Right renal cortex interstitium (tissue), 3 donors: ENCODE measurements around the gene MAP3K14. TPM values are rescaled to one million over a fixed set of nuclear protein-coding genes. Genes with fewer than 3 reads are reported as not detected.
"Not testable (repeated sequence)": the region's sequence is repeated elsewhere in the genome, so short reads cannot be mapped to it uniquely, and the experiment has no call there.

Experiments
- DNase-seq, 3 donors: peaks; one replicate each; pipeline ENCODE4 v3.0.0-alpha.2; 2013; ENCODE audit warnings: low read depth in 3 of 3, low spot score in 2 of 3
- polyA plus RNA-seq, 3 donors: library from polyadenylated mRNA; unstranded; fragments of 120-200 nt; gene quantifications; one replicate each; pipeline ENCODE4 v1.2.1, GENCODE V29; 2013; ENCODE audit not compliant: insufficient read length in 3 of 3

Gene MAP3K14
- polyA plus RNA-seq, 3 donors, result 4.3 to 5.4 (median 4.9) TPM

- DNase-seq, result no peak
These were observed 14.1 kb downstream of the MAP3K14 start for GRCh38 chr17:45302649-45303173.

GRCh38 chr17:45302220-45302619 lies 14.6 kb downstream of the MAP3K14 start:
- not testable (repeated sequence) for DNase-seq

GRCh38 chr17:45301674-45302073 lies 15.1 kb downstream of the MAP3K14 start:
- no peak for DNase-seq

- DNase-seq, result no peak
These were observed 16.6 kb downstream of the MAP3K14 start for GRCh38 chr17:45300060-45300751.

- no peak for DNase-seq
These were observed 17.5 kb downstream of the MAP3K14 start for GRCh38 chr17:45299361-45299760.

GRCh38 chr17:45298546-45299285 lies 18.1 kb downstream of the MAP3K14 start:
- DNase-seq, result no peak

GRCh38 chr17:45296833-45297124 lies 20.0 kb downstream of the MAP3K14 start:
- no peak for DNase-seq

GRCh38 chr17:45296003-45296832 lies 20.6 kb downstream of the MAP3K14 start:
- DNase-seq, result no peak

- no peak for DNase-seq
These were observed 22.3 kb downstream of the MAP3K14 start for GRCh38 chr17:45294506-45294905.

GRCh38 chr17:45293413-45294211 lies 23.2 kb downstream of the MAP3K14 start:
- no peak for DNase-seq

GRCh38 chr17:45292696-45293412 lies 24.0 kb downstream of the MAP3K14 start:
- DNase-seq, result no peak

- DNase-seq, result no peak
These were observed 25.5 kb downstream of the MAP3K14 start for GRCh38 chr17:45291171-45291805.

- DNase-seq, result no peak
These were observed 26.5 kb downstream of the MAP3K14 start for GRCh38 chr17:45290269-45290765.

GRCh38 chr17:45289301-45290268 lies 27.2 kb downstream of the MAP3K14 start:
- DNase-seq, result no peak

- no peak for DNase-seq
These were observed 28.0 kb downstream of the MAP3K14 start for GRCh38 chr17:45288825-45289224.

GRCh38 chr17:45287526-45288500 lies 29.0 kb downstream of the MAP3K14 start:
- DNase-seq, result no peak

- DNase-seq, result no peak
These were observed 30.5 kb downstream of the MAP3K14 start for GRCh38 chr17:45286286-45286685.
